Retinal pigment epithelial cell (primary cell): ENCODE measurements around the gene TSC22D4.
A peak's percentile ranks its signal among the peaks of the same experiment; 100 is the strongest.

Source experiments
- DNase-seq: peaks from one replicate; pipeline ENCODE4 v3.0.0-alpha.2; 2010; ENCODE audit warnings: low read depth
- H3K4me3 ChIP-seq: 2 replicates; pipeline ENCODE4 v1.5.1; 2011; ENCODE audit warnings: mild to moderate bottlenecking, low read length, control low read depth, moderate library complexity
- TF ChIP-seq, protein P1 (sequence below): conservative IDR thresholded peaks from 2 replicates; pipeline ENCODE4 v1.5.1; 2011; ENCODE audit warnings: low read depth, low read length, control low read depth, inconsistent platforms

TSC22D4 gene

DNA sequence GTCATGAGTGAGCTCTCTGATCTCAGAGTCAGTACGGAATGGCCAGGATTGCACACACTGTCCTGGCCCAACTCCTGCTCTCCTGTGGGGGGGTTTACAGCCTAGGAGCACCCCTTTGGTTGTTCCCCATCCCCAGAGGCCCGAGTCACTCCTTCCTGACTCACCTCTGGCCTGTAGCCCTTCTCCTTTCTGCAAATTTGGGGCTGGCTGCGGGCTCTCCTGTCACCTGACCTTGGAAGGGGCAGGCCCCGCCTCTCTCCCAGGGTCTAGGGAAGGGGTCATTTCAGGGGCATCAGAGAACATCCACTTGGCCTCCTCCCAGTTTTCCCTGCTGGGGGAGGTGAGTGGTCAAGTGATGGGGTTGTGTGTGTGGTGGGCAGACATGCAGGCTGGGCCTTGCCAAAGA is 6.5 kb upstream of the TSC22D4 start:
- TF ChIP-seq, protein P1, sequence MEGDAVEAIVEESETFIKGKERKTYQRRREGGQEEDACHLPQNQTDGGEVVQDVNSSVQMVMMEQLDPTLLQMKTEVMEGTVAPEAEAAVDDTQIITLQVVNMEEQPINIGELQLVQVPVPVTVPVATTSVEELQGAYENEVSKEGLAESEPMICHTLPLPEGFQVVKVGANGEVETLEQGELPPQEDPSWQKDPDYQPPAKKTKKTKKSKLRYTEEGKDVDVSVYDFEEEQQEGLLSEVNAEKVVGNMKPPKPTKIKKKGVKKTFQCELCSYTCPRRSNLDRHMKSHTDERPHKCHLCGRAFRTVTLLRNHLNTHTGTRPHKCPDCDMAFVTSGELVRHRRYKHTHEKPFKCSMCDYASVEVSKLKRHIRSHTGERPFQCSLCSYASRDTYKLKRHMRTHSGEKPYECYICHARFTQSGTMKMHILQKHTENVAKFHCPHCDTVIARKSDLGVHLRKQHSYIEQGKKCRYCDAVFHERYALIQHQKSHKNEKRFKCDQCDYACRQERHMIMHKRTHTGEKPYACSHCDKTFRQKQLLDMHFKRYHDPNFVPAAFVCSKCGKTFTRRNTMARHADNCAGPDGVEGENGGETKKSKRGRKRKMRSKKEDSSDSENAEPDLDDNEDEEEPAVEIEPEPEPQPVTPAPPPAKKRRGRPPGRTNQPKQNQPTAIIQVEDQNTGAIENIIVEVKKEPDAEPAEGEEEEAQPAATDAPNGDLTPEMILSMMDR, result no peak
- H3K4me3 ChIP-seq, result no peak overlapping the region

DNA sequence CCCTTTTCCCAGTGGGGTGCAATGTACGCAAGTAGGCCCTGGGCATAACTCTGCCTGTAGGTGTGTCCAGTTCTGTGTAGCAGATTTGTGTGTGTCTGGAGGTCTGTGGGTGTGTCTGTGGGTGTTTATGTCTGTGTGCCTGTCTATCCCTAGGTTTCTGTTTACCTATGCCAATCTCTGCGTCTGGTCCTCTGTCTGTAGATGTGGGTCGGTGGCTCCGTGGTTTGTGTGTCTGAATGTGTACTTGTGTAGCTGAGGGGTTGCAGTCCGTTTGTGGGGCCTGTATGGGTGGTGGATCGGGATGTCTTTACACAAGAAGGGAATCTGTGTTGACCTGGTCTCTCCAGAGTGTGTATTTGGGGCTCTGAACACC is 5.6 kb upstream of the TSC22D4 start:
- no peak overlapping the region for H3K4me3 ChIP-seq
- TF ChIP-seq, protein P1, result no peak
- no peak for DNase-seq

More for the DNA sequence above, 6.5 kb upstream of the TSC22D4 start:
- DNase-seq, result no peak

GRCh38 chr7:100483722-100484672 is 5.0 kb upstream of the TSC22D4 start, which contains the start of gene NYAP1:
Gene NYAP1, plus strand, starts transcription at chr7:100483927. Its CDS starts 1,385 bp downstream, at chr7:100485312.
- H3K4me3 ChIP-seq, result peak within 1 kb of the TSS; percentile 53
- no peak for DNase-seq
- TF ChIP-seq, protein P1, result no peak

DNA sequence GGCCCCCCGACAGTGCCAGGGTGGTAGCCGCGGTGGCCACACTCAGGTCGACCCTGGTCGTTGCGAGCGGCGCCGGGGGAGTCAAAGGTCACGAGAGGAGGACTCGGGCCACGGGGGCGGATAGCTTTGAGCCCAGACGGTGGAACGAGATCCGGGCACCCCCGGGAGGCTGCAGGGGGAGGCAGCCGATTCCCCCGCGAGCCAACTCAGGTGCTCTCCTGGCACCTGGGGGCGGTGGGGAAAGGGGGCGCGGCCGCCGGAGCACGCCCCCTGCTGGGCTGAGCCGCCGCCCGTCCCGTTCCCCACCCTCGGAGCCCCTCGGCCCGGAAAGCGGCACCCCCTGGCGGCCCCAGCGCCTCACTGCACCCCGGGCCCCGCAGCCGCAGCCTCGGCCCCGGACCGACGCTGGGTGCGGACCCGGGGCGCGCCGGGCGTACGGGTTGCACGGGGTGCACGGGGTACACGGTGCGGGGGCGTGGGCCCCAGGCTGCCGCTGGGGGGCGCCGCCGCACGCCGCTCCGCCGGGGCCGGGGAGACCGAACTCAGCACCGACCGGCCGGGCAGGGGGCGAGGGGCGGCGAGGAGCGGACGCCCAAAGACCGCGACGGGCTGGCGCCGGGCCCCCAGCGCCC is 4.2 kb upstream of the TSC22D4 start:
- TF ChIP-seq, protein P1, result peak; percentile 73
- H3K4me3 ChIP-seq, result peak overlapping the region; percentile 53
- DNase-seq, result no peak

DNA sequence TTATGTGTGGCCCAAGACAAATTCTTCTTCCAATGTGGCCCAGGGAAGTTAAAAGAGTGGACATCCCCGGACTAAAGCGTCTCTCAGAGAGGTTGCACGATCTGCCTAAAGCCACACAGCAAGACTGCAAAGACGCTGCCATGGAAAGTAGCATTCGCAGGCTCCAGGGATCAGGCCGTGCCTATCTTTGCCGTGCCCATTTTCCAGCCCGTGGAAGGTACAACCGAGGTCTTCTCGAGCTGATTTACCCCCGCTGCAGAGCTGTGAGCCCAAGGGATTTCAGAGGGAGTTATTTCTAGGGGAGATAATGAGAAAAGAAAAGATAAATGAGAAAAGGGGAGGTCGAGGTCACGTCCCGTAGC is 3.7 kb upstream of the TSC22D4 start:
- peak overlapping the region; percentile 53 for H3K4me3 ChIP-seq
- TF ChIP-seq, protein P1, result no peak
- no peak for DNase-seq

- TF ChIP-seq, protein P1, result no peak
- no peak overlapping the region for H3K4me3 ChIP-seq
- DNase-seq, result no peak
These were observed 2.5 kb upstream of the TSC22D4 start for GRCh38 chr7:100481466-100481865.
